GM18507 (cell line): ENCODE data around the gene ASCC1.
"Not testable (repeated sequence)": the region's sequence is repeated elsewhere in the genome, so short reads cannot be mapped to it uniquely, and the experiment has no call there.

Experiments used
- DNase-seq: peaks from one replicate; pipeline ENCODE4 v3.0.0; 2011; ENCODE audit warnings: low read depth; ENCODE audit not compliant: insufficient read length; ENCODE audit errors: extremely low spot score
- FAIRE-seq: peaks from 2 replicates; lab custom pipeline; 2011; peaks lifted over from hg19 to GRCh38; lab: Jason Lieb, UNC

ASCC1 gene

DNA sequence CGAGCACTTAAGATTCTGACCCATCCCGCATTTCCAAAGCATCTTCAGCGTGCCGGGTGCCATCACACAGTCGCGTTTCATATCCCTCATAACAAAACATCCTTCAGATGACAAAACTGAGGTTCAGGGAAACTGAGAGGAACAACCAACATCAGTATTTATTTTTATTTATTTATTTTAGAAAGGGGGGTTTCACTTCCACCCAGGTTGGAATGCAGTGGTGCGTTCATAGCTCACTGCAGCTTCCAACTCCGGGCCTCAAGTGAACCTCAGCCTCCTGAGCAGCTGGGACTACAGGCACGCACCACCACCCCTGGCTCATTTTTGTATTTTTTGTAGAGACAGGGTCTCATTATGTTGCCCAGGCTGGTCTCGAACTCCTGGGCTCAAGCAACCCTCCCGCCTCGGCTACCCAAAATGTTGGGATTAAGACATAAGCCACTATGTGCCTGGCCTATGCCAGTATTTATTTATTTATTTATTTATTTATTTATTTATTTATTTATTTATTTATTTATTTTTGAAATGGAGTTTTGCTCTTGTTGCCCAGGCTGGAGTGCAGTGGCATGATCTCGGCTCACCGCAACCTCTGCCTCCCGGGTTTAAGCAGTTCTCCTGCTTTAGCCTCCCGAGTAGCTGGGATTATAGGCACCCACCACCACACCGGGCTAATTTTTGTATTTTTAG, 33.2 kb upstream of the ASCC1 start:
- FAIRE-seq, DNase-seq: not testable (repeated sequence)

- FAIRE-seq (peak; percentile 95), DNase-seq (peak; percentile 77)
Measured at GRCh38 chr10:72248468-72249151, 32.5 kb upstream of the ASCC1 start.

- FAIRE-seq (no peak), DNase-seq (no peak)
Measured at GRCh38 chr10:72245949-72246525, 30.0 kb upstream of the ASCC1 start.

- FAIRE-seq (no peak), DNase-seq (no peak)
Measured at GRCh38 chr10:72244573-72245038, 28.5 kb upstream of the ASCC1 start.

GRCh38 chr10:72243822-72244437, 27.9 kb upstream of the ASCC1 start:
- no peak for DNase-seq
- no peak for FAIRE-seq

- no peak for FAIRE-seq
Measured at GRCh38 chr10:72242675-72243074, 26.6 kb upstream of the ASCC1 start.

GRCh38 chr10:72241691-72242252, 25.7 kb upstream of the ASCC1 start:
- FAIRE-seq (no peak), DNase-seq (no peak)

More at GRCh38 chr10:72242675-72243074, 26.6 kb upstream of the ASCC1 start:
- no peak for DNase-seq

DNA sequence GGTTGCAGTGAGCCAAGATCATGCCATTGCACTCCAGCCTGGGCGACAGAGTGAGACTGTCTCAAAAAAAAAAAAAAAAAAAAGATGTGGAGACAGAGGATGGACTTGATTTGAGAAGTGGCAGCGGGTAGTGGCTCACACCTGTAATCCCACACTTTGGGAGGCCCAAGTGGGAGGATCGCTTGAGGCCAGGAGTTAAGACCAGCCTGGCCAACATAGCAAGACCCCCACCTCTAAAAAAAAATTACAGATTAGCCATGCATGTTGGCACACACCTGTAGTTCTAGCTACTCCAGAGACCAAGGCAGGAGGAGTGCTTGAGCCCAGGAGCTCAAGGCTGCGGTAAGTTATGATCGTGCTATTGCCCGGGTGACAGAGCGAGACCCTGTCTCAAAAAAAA, 24.3 kb upstream of the ASCC1 start:
- no peak for DNase-seq
- FAIRE-seq, result no peak

GRCh38 chr10:72239409-72239808, 23.3 kb upstream of the ASCC1 start:
- FAIRE-seq (no peak), DNase-seq (no peak)

GRCh38 chr10:72238392-72239175, 22.5 kb upstream of the ASCC1 start:
- DNase-seq, result no peak
- no peak for FAIRE-seq

DNA sequence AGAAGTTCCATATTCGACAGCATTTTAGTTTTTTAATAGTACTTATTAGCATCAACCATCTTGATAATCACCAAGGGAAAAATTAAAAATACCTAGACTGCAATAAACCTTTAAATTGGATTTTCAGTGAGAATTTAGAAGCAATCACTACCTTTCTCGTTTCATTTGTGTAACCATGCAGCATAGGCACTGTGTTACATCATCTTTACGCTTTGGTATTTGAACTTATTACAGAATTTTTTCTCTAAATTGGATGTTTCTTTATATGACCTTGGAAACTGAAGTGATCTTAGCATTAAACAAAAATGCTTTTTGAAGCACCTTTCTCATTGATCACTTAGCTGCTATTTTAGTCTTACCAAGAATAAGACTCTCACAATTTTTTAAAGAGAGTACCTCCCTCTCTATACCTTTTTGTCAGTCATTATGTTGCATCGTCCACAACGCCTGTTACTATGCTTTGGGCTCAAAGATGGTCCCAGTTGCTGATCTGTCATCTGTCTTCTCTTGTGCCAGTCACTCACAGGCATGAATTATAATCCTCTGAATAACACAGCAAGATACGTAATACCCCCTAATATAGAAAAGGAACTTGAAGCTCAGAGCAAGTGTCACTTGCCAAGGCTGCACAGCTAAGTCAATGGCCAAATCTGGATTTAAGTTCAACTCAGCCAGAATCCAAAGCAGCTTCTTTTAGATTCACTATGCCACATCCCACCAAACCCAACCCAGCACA, 19.6 kb upstream of the ASCC1 start:
- DNase-seq (no peak), FAIRE-seq (no peak)

DNA sequence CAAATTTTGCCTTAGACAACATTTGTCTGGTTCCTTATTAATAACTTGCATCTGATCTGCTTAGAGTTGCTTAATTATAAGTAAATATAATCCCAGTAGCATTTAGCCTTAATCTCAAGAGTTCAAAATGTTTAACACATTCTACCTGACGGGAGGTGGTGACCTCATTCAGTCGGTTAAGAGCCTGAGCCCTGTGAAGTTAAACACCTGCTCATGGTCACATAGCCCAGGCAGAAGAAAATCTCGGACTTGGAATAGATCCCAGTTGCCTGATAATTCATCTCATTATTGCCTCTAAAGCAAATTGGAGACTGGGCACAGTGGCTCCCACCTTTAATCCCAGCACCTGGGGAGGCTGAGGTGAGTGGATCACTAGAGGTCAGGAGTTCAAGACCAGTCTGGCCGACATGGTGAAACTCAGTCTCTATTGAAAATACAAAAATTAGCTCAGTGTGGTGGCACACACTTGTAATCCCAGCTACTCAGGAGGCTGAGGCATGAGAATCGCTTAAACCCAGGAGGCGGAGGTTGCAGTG, 18.6 kb upstream of the ASCC1 start:
- no peak for FAIRE-seq
- no peak for DNase-seq

DNA sequence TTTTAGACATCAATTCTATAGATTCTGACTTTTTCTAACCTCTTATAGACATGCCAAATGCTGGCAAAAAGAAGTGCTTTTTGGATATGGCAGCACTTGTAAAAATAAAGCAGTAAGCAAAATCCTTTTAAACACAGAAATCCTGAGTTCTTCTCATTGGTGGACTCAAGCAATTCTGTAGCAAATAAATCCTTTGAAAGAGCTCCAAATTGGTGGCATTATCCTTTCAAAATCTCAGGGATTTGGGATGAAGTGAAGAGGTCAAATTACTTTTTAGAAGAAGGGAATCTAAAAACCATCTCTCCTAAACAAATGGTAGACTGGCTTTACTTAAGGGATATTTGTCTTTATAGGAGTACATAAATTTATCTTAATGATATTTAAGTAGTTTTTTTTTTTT, 17.5 kb upstream of the ASCC1 start:
- DNase-seq, result no peak
- FAIRE-seq, result no peak

DNA sequence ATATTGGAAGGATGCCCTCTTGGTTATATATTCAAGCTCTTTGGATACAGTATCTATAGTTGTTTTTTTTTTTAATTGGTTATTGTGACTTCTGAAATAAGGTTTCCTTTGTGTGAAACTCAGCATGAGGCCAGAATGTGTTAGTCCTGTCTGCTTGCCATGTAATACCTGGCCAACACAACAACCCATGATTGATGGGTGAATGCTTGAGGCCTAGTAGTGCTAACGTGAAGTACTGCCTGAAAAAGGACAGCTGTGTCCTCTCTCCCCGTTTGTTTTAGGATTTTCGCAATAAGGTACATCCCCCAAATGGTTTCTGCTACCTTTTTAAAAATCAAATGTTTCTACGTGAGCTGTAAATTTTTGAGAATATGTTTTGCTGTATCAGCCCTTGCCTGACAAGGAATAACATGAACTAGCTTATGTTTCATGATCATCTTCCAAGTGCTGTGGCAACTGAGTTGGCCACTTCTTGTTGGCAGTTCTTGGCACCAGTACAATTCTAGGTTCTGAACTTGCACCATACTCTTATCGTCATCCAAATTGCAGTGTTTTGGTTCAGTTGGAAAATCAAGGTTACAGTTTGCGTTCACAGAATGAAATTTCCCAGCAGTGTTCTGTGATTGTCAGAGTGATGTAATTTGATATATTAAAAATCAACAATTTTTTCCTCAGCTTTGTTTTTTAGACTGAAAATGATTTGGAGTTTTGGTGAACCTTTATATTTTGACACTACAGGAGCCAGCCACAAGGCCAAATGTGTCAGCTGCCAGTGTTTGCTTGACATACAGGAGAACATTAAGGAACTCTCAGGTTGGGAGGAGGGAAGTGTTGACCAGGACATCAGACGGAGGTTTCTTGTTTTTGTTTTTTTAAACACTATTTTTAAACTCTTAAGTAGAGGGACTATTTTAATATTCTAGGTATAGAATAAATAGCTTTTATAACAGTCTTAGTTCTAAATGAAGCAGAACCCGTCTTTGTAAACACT, 13.5 kb upstream of the ASCC1 start:
- no peak for FAIRE-seq
- no peak for DNase-seq

GRCh38 chr10:72228318-72228751, 12.3 kb upstream of the ASCC1 start:
- FAIRE-seq (no peak), DNase-seq (no peak)

- no peak for FAIRE-seq
- no peak for DNase-seq
Measured at GRCh38 chr10:72227826-72228225, 11.8 kb upstream of the ASCC1 start.

DNA sequence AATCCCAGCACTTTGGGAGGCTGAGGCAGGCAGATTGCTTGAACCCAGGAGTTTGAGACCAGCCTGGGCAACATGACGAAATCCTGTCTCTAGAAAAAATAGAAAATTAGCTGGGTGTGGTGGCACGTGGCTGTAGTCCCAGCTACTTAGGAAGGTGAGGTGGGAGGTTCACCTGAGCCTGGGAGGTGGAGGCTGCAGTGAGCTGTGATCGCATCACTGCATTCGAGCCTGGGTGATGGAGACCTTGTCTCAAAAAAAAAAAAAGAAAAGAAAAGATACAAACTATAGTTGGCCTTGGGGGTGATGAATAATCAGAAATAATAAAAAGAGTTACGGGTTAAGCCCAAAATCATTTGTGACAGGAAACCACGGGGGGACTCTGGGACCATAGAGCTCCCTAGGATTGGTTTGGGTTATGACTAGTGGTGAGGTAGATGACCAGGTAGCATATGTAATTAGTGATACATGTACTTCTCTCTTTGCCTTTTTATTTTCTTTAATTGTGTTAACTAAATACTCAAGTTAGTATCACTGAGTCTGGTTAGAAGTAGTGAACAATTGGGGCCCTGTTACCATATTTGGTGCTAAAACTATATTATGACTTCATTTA, 10.4 kb upstream of the ASCC1 start:
- no peak for FAIRE-seq
- DNase-seq, result no peak
